Measurements from ENCODE around the gene OR6C3.
"Not testable (repeated sequence)": the region's sequence is repeated elsewhere in the genome, so short reads cannot be mapped to it uniquely, and the experiment has no call there.

The OR6C3 gene

DNA sequence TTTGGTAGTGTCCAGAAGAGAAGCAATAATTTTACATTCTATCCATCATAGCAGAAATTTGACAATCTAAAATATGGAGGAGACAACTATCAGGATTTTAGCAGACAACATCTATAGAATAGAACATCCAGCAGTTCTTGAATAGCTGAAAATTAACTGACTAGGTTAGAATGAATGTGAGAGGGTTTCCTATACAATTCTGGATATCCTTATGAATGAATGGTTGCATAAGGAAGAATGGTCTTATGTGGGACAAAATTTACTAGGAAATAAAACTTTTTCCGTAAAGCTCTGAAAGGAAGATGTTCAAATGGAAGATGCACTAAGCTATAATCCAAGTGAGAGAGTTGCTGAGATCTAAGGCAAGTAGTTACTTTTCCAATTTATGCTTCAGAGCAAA is at the start of gene OR6C3:
OR6C3 (plus strand) TSS at position 301 of the 400 bp plus-strand sequence. CDS start 955 bp downstream, outside the sequence.
- no peak for DNase-seq

DNA sequence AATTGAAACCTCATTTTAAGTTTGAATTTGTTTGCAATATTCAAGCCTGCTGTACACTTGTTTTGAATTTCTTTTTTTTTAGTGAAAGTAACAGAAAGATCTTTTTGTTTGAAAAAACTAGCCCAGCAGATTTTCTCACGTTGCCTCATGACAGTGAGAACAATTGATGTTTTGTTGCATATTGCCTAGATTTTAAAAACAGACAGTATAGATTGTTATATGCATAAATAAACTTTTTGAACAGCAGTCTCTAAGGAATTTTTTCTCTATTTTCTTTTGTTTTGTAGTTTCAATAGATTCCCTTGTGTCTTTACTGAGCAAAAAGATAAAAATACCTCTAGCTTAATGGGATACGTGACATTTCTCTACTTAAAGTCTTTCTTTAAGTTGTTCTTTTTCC is 49.6 kb upstream of the OR6C3 start:
- no peak for DNase-seq

DNA sequence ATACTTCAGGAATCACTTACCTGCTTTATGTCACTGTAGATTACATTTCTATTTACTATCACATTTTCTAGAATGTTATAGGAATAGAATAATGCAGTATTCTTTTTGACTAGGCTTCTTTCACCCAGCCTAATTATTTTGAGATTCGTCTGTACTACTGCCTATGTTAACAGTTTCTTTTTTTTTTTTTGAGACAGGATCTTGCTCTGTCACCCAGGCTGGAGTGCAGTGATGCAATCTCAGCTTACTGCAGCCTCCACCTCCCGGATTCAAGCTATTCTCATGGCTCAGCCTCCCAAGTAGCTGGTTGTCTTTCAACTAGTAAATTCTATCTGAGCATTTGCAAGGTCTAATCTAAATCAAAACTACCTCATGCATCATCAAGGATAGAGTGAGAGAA is 40.5 kb upstream of the OR6C3 start:
- no peak for DNase-seq

DNA sequence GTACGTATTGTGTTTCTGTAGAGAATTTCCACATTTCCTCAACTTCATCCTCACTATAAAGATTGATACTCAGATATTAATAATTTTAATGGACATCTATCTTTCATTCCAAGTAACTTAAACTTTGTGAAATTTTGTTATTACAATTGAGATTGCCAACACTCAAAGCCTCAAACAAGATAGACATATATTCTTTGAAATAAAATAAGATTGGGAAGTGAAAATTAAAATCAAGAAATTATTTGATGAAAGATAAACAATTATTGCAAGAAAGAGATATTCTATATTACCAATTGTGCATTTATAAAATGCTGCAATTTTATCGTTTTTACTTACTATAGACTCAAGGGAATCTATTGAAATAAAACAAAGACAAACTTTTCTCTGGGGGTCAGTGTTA is 34.1 kb upstream of the OR6C3 start, which contains the start of gene OR6C6:
OR6C6 (minus strand) TSS at position 101 of the 400 bp plus-strand sequence. CDS start 1,337 bp downstream, outside the sequence.
- no peak for DNase-seq

DNA sequence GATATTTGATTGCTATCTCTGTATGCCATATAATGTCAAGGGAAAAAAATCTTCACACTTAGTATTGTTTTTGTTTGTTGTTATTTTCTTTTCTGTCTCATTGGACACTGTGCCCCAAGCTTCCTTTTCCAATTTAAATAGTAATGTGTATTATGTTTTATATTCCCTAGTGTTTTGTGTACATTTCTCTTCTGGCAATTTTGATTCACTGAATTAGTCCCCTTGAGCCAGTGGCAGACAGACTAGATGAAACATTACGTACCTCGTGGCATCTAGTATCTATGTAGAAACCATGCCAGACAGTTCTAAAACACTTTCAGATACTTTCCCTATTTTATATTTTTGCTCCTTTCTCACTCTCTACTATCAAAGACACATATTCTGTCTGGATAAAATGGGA is 16.5 kb upstream of the OR6C3 start, which contains the start of gene OR6C1:
OR6C1 (plus strand) TSS at position 301 of the 400 bp plus-strand sequence. CDS start 6,257 bp downstream, outside the sequence.
- no peak for DNase-seq

DNA sequence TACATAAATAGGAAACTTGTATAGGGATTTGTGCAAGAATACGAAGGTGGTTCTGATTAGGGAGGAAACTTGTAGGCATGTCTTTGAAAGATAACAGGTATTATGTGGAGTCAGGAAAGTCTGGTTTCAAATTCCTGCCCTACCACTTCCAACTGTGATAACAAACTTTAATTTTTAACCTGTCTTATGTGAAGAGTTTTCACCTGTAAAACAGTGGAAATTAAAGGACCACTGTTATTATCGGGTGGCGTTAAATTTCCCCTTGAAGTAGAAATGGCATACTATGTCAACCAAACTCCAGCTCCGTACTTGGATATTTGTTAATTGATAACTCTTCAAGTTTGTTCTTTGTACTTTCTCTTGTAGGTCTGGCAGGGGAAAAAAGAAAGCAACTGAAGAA is 10.3 kb upstream of the OR6C3 start:
- DNase-seq: no peak

DNA sequence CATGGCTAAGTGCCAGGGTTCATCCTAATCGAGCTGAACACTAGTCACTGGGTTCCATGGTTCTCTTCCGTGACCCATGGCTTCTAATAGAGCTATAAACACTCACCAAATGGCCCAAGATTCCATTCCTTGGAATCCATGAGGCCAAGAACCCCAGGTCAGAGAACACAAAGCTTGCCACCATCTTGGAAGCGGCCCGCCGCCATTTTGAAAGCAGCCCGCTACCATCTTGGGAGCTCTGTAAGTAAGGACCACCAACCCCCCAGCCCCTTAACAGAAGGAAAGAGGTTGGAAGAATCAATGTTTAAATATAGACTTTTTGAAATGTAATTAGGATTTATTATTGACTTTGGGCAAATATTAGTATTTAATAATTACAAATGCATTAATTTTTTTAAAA is 4.7 kb upstream of the OR6C3 start:
- DNase-seq: not testable (repeated sequence)

DNA sequence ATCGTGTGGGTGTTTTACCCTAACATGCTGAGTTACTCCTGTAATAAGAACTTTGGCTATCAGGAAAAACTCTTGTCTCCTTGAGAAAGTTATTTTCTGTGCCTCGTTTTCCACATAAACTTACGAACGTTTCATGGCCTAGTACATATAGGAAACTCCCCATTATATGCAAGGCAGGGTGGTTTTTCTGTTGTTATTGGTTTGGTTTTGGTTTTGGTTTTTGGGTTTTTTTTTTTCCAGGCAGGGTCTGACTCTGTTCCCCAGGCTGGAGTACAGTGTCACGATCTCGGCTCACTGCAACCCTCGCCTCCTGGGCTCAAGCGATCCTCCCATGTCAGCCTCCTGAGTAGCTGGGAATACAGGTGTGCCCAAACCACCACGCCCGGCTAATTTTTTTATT is 5.5 kb downstream of the OR6C3 start:
- no peak for DNase-seq

DNA sequence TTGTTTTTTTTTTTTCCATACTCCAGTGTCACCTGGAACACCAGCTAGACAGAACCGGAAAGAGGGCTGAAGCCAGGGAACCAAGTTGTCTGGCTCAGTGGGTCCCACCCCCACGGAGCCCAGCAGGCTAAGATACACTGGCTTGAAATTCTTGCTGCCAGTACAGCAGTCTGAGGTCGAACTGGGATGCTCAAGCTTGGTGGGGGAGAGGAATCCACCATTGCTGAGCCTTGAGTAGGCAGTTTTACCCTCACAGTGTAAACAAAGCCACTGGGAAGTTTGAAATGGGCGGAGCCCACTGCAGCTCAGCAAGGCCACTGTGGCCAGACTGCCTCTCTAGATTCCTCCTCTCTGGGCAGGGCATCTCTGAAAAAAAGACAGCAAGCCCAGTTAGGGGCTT is 24.8 kb downstream of the OR6C3 start:
- DNase-seq: not testable (repeated sequence)

DNA sequence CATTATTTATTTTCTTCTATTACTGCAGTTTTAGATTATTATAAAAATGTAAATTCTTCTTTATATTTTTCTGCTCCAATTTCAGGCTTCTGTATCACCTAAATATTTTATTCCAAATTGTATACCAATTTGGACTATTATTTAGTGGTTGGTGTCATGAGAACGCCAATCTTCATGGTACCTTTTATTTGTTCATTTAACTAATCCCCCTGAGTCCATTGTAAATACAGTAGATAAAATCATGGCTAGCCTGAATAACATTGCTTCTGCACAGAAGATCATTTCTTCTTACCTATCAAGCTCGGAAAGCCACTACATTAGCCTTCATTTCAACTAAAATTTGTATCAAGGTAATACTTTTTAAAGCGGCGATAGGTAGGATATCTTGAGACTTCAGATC is 32.1 kb downstream of the OR6C3 start, which contains the start of gene OR6C75:
OR6C75 (plus strand) TSS at position 301 of the 400 bp plus-strand sequence. CDS start 2,136 bp downstream, outside the sequence.
- no peak for DNase-seq

DNA sequence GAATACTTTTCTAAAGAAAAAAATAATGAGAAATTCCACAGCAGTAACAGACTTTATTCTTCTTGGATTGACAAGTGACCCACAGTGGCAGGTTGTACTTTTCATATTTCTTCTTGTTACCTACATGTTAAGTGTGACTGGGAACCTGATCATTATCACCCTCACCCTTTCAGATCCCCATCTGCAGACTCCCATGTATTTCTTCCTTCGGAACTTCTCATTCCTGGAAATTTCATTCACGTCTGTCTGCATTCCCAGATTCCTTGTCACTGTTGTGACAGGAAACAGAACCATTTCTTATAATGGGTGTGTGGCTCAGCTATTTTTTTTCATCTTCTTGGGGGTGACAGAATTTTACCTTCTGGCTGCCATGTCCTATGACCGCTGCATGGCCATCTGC is 34.5 kb downstream of the OR6C3 start:
- DNase-seq: no peak

DNA sequence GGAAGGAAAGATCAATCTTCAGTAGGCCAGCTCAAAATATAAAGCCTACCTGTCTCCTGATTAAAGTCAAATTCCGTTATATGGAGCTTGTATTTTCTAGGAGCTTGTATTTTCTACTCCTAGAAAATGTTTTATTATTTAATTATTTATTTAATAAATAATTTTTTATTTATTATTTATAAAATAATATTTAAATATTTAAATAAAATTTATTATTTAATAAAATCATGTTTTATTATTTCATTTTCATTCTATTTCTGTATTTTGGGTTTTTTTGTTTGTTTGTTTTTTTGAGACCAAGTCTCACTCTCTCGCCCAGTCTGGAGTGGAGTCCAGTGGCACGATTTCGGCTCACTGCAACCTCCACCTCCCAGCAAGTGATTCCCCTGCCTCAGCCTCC is 42.0 kb downstream of the OR6C3 start:
- no peak for DNase-seq
